ENCODE measurements around the gene ELK3.

DNA sequence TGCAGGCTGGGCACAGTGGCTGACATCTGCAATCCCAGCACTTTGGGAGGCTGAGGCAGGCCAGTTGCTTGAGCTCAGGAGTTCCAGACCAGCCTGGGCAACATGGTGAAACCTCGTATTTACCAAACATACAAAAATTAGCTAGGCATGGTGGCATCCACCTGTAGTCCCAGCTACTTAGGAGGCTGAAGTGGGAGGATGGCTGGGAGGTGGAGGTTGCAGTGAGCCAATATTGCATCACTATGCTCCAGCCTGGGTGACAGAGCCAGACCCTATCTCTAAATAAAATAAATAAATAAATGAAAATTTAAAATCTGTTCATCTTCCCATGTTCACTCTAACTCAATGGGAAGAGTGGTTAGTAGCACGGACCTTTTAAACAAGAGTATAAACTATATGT, 71.2 kb downstream of the ELK3 start:
- TF ChIP-seq CTCF (IDR thresholded peaks at IDR 0.05 in 8 of 11, conservative IDR thresholded peaks at IDR 0.05 in 3 of 11) (no peak), POLR2A (IDR thresholded peaks at IDR 0.05) (no peak), POLR2AphosphoS5 (IDR thresholded peaks at IDR 0.05) (no peak)

Measured in spleen (tissue), 7 donors.